ENCODE measurements around the gene PRRT4. TPM values are rescaled to one million over a fixed set of nuclear protein-coding genes. Genes with fewer than 3 reads are reported as not detected.

PRRT4 gene
- total RNA-seq: 0.42 TPM
- under 1 TPM in 1 of 4 donors, not detected in 3; 0.06 TPM for polyA plus RNA-seq

GRCh38 chr7:128361411-128362379, at the start of gene PRRT4:
Gene PRRT4 (minus strand): TSS chr7:128361690.
- H3K9me3 Mint-ChIP-seq: peaks cover 0 to 4% (median 0%) of the 10 kb centered on the region in 7 donors
- H3K36me3 Mint-ChIP-seq: no peaks in the 10 kb centered on the region
- H3K27ac Mint-ChIP-seq: peak within 1 kb of the TSS in 1 of 3 donors; percentile 17
- H3K27ac ChIP-seq (ENCODE audit: insufficient read depth, low read length, poor library complexity, severe bottlenecking): no peak within 1 kb of the TSS
- peaks cover 0 to 18% (median 3%) of the 10 kb centered on the region in 4 donors for H3K4me1 Mint-ChIP-seq
- peaks cover 25% of the 10 kb centered on the region for H3K27me3 ChIP-seq (ENCODE audit: control insufficient read depth, insufficient read depth, low read length)
- H3K4me3 ChIP-seq (ENCODE audit: low read depth, low read length): no peak within 1 kb of the TSS
- H3K36me3 ChIP-seq (ENCODE audit: control insufficient read depth, insufficient read depth, low read length): no peaks in the 10 kb centered on the region
- peaks cover 18% of the 10 kb centered on the region for H3K4me1 ChIP-seq (ENCODE audit: control insufficient read depth, insufficient read depth, low read length, poor library complexity, severe bottlenecking)
- ATAC-seq (ENCODE audit: low read depth in 2 of 2) (peak; percentile 61 to 62), DNase-seq (peak in 2 of 3 donors; percentile 44 to 55)
- H3K9me3 ChIP-seq (ENCODE audit: control insufficient read depth in 2 of 2, low read length in 2 of 2): no peaks in the 10 kb centered on the region
- H3K4me3 Mint-ChIP-seq: peak within 1 kb of the TSS; percentile 20 to 88 (median 84)
- H3K27me3 Mint-ChIP-seq: peaks cover 76% of the 10 kb centered on the region

- peaks cover 0 to 37% (median 24%) of the 10 kb centered on the region in 4 donors for H3K4me1 Mint-ChIP-seq
- no peaks in the 10 kb centered on the region for H3K36me3 ChIP-seq (ENCODE audit: control insufficient read depth, insufficient read depth, low read length)
- no peaks in the 10 kb centered on the region for H3K9me3 Mint-ChIP-seq
- peaks cover 14% of the 10 kb centered on the region for H3K27me3 Mint-ChIP-seq
- no peak for DNase-seq
- H3K27me3 ChIP-seq (ENCODE audit: control insufficient read depth, insufficient read depth, low read length): no peaks in the 10 kb centered on the region
- H3K4me3 Mint-ChIP-seq: peak overlapping the region; percentile 81 to 94 (median 90)
- H3K27ac Mint-ChIP-seq: peak overlapping the region; percentile 92 to 93 (median 93)
- H3K4me1 ChIP-seq (ENCODE audit: control insufficient read depth, insufficient read depth, low read length, poor library complexity, severe bottlenecking): peaks cover 38% of the 10 kb centered on the region
- no peaks in the 10 kb centered on the region for H3K9me3 ChIP-seq (ENCODE audit: control insufficient read depth in 2 of 2, low read length in 2 of 2)
- no peaks in the 10 kb centered on the region for H3K36me3 Mint-ChIP-seq
- peak overlapping the region; percentile 78 for H3K27ac ChIP-seq (ENCODE audit: insufficient read depth, low read length, poor library complexity, severe bottlenecking)
- peak overlapping the region; percentile 82 for H3K4me3 ChIP-seq (ENCODE audit: low read depth, low read length)
- ATAC-seq (ENCODE audit: low read depth in 2 of 2): no peak
Observed at GRCh38 chr7:128410451-128410753, 48.9 kb upstream of the PRRT4 start.

DNA sequence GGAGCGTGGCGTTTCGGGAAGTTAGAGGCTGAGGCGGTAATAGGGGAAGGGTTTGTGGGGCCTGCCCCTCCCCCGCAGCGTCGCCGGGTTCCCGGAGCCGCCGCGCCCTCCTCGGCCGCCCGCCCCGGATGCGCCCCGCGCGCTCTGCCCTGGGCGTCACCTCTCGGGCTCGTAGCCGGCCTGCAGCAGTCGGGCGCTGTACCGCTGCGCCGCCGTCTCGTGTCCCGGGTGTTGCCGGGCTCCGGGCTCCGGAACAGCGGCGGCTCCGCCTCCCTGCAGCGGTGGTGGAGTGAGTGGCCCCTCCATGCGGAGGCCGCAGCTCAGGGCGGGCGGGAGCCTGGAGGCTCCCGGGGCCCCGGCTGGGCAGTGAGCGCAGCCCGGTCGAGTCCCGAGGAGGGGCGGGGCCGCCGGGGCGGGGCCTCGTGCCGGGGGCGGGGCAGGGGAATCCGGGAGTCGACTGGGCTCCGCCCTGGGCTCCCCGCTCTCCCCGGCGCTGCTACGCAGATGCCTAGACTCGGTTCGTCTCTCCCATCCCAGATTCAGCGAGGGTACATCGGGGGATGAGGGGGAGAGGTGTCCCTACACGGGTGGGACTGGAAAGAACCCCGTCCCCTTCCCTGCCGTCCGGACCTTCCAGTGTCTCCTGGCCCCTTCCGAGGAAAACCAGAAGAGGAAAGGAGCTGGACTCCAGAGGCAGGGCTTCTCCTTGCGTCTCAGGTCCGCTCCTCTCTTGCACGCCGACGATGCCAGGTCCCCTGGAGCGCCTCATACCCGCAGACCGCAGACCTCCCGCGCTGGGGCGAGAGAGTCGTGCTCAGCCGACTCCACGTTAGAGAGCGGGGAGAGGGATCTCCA, 48.3 kb upstream of the PRRT4 start, which contains the start of gene IMPDH1:
Gene IMPDH1 (minus strand): TSS at position 387 of the 855 bp plus-strand sequence. CDS start 81 bp downstream, at position 306.
- Mint-ChIP-seq H3K4me3 (peak within 1 kb of the TSS; percentile 91 to 96 (median 93)), H3K9me3 (peaks cover 0 to 1% (median 0%) of the 10 kb centered on the region in 7 donors), H3K36me3 (no peaks in the 10 kb centered on the region), H3K27ac (peak within 1 kb of the TSS; percentile 92 to 93 (median 93)), H3K4me1 (peaks cover 0 to 40% (median 27%) of the 10 kb centered on the region in 4 donors), H3K27me3 (peaks cover 11% of the 10 kb centered on the region)
- DNase-seq (peak; percentile 83 to 87 (median 85)), ATAC-seq (ENCODE audit: low read depth in 2 of 2) (peak; percentile 86 to 87)
- no peaks in the 10 kb centered on the region for H3K27me3 ChIP-seq (ENCODE audit: control insufficient read depth, insufficient read depth, low read length)
- no peaks in the 10 kb centered on the region for H3K9me3 ChIP-seq (ENCODE audit: control insufficient read depth in 2 of 2, low read length in 2 of 2)
- peak within 1 kb of the TSS; percentile 78 for H3K27ac ChIP-seq (ENCODE audit: insufficient read depth, low read length, poor library complexity, severe bottlenecking)
- H3K36me3 ChIP-seq (ENCODE audit: control insufficient read depth, insufficient read depth, low read length): no peaks in the 10 kb centered on the region
- peaks cover 43% of the 10 kb centered on the region for H3K4me1 ChIP-seq (ENCODE audit: control insufficient read depth, insufficient read depth, low read length, poor library complexity, severe bottlenecking)
- H3K4me3 ChIP-seq (ENCODE audit: low read depth, low read length): peak within 1 kb of the TSS; percentile 82

DNA sequence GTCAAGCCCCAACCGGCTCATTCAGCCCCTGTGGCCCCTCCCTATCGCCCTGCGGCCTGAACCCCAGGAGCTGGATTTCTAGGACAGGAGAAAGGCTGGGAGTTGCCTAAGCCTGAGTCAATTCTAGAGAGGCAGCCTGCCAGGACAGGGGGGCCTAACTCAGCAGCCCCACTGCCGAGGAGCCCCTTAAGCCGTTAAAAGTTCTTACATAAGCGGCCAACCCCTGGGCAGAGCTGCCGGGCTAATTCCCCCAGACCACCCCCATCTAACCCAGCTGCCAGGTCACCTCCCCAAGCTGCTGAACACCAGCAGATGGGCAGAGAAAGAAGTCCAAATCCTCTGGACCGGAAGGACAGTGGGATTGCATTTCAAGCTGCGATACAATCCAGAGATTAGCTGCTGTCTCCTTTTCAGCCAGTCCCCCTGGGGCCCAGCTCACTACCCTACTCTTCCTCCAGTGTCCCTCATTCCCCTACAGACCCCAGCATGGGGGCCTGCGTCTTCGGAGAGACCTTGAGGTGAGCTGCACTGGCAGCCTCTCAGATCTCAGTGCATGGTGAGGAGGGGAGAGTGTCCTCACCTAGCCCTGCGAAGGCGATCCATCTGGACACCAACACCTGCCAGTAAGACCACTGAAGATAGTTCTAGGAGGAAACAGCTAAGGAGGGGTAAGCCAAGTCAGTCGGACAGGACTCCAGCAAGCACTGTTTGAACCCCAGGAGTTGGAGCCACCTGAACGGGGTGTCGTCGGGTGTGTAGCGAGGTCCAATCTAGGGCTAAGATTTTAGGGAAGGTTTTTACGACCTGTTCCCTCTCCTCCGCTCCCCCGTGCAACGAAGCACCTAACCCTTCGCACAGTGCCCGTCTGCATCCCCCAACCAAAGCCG, 47.5 kb upstream of the PRRT4 start:
- Mint-ChIP-seq H3K4me1 (peaks cover 0 to 49% (median 35%) of the 10 kb centered on the region in 4 donors), H3K4me3 (peak overlapping the region; percentile 90 to 96 (median 92)), H3K36me3 (no peaks in the 10 kb centered on the region), H3K27ac (peak overlapping the region; percentile 79 to 92 (median 92)), H3K9me3 (peaks cover 0 to 1% (median 0%) of the 10 kb centered on the region in 7 donors), H3K27me3 (peaks cover 5% of the 10 kb centered on the region)
- DNase-seq (peak in 1 of 3 donors; percentile 8), ATAC-seq (ENCODE audit: low read depth in 2 of 2) (no peak)
- no peaks in the 10 kb centered on the region for H3K9me3 ChIP-seq (ENCODE audit: control insufficient read depth in 2 of 2, low read length in 2 of 2)
- peaks cover 52% of the 10 kb centered on the region for H3K4me1 ChIP-seq (ENCODE audit: control insufficient read depth, insufficient read depth, low read length, poor library complexity, severe bottlenecking)
- peak overlapping the region; percentile 69 for H3K4me3 ChIP-seq (ENCODE audit: low read depth, low read length)
- H3K27ac ChIP-seq (ENCODE audit: insufficient read depth, low read length, poor library complexity, severe bottlenecking): peak overlapping the region; percentile 78
- H3K27me3 ChIP-seq (ENCODE audit: control insufficient read depth, insufficient read depth, low read length): no peaks in the 10 kb centered on the region
- H3K36me3 ChIP-seq (ENCODE audit: control insufficient read depth, insufficient read depth, low read length): no peaks in the 10 kb centered on the region

DNA sequence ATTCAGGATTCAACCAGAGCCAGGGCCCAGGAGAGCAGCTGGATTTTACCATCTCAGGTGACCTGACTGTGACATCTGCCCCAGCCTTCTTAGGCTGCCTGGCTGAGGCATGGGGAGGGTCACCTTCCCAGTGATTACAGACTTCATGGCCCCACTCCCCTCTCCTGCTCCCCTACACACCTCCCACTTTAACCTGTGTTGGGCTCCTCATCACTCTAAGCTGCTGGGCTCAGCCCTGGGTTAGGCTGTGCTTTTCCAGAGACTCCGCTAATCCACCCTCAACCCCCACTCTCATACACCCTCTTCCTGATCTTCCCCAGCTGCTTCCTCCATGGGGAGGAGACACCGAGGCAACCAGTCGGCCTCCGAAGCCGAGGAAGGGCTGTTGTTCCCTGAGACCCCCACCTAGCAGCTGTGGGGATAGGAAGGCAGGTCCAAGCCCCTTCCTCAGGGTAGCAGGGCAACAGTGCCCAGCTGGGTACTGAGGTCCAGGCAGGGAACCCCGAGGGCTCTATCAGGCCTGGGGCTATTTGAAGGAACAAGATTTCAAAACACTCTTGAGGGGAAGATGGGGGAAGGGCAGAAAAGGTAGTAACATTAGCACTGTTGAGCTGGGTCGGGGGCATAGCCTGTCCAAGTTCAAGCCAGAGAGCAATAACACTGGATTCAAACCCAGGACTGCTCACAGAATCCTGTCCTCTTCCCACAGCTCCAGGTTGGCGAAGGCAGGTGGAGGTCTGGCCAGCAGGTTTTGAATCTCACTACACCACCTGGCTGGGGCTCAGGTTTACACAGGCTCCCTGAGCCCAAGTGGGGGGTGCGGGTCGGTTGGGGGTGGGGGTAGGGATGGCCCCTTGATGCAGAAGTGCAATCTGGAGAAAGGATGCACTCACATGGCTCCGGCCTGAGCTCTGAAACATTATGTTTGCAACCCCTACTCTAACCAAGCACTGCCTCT, 46.5 kb upstream of the PRRT4 start:
- no peaks in the 10 kb centered on the region for H3K27me3 ChIP-seq (ENCODE audit: control insufficient read depth, insufficient read depth, low read length)
- Mint-ChIP-seq H3K36me3 (peaks cover 4% of the 10 kb centered on the region), H3K27me3 (peaks cover 5% of the 10 kb centered on the region), H3K9me3 (peaks cover 0 to 1% (median 0%) of the 10 kb centered on the region in 7 donors), H3K4me3 (peak overlapping the region; percentile 79 to 96 (median 92)), H3K27ac (peak overlapping the region; percentile 79 to 96 (median 81)), H3K4me1 (peaks cover 0 to 58% (median 41%) of the 10 kb centered on the region in 4 donors)
- DNase-seq (no peak), ATAC-seq (ENCODE audit: low read depth in 2 of 2) (no peak)
- H3K27ac ChIP-seq (ENCODE audit: insufficient read depth, low read length, poor library complexity, severe bottlenecking): peak overlapping the region; percentile 33
- no peaks in the 10 kb centered on the region for H3K36me3 ChIP-seq (ENCODE audit: control insufficient read depth, insufficient read depth, low read length)
- H3K4me1 ChIP-seq (ENCODE audit: control insufficient read depth, insufficient read depth, low read length, poor library complexity, severe bottlenecking): peaks cover 55% of the 10 kb centered on the region
- H3K4me3 ChIP-seq (ENCODE audit: low read depth, low read length): no peak overlapping the region
- no peaks in the 10 kb centered on the region for H3K9me3 ChIP-seq (ENCODE audit: control insufficient read depth in 2 of 2, low read length in 2 of 2)

DNA sequence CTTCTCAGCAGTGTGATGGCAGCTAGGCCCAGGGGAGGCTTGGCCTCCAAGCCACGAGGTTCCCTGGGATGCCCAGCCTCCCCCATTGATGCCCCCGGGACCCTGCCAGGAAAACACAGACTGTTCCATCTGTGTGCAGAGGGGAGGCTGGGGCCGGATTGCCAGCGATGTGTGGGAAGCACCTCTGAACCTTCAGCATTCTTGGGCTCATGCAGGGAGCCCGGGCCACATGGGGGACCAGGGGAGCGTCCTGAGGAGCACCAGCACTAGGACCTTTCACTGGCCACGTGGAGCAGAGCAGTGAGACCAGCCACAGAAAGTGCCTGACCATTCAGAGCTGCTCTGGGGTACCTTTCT, 45.7 kb upstream of the PRRT4 start:
- Mint-ChIP-seq H3K9me3 (peaks cover 0 to 1% (median 0%) of the 10 kb centered on the region in 7 donors), H3K27me3 (peaks cover 5% of the 10 kb centered on the region), H3K4me1 (peaks cover 3 to 65% (median 45%) of the 10 kb centered on the region in 4 donors), H3K27ac (peak overlapping the region in 2 of 3 donors; percentile 89 to 96), H3K4me3 (peak overlapping the region; percentile 70 to 96 (median 86)), H3K36me3 (peaks cover 4% of the 10 kb centered on the region)
- Histone ChIP-seq H3K36me3 (ENCODE audit: control insufficient read depth, insufficient read depth, low read length) (no peaks in the 10 kb centered on the region), H3K27me3 (ENCODE audit: control insufficient read depth, insufficient read depth, low read length) (no peaks in the 10 kb centered on the region), H3K27ac (ENCODE audit: insufficient read depth, low read length, poor library complexity, severe bottlenecking) (peak overlapping the region; percentile 33), H3K4me3 (ENCODE audit: low read depth, low read length) (no peak overlapping the region), H3K9me3 (ENCODE audit: control insufficient read depth in 2 of 2, low read length in 2 of 2) (no peaks in the 10 kb centered on the region), H3K4me1 (ENCODE audit: control insufficient read depth, insufficient read depth, low read length, poor library complexity, severe bottlenecking) (peaks cover 55% of the 10 kb centered on the region)
- no peak for DNase-seq
- ATAC-seq (ENCODE audit: low read depth in 2 of 2): no peak

Data from CD4-positive, CD25-positive, alpha-beta regulatory T cell (primary cell).